HG02623 (cell line): Measurements from ENCODE around the gene QSOX2.

Experiments
- ATAC-seq: cut with Tn5 transposase; IDR thresholded peaks from one replicate; pipeline ENCODE4 v1.9.1; 2021; ENCODE audit warnings: moderate library complexity; ENCODE audit not compliant: unreplicated experiment

QSOX2 gene

GRCh38 chr9:136178061-136178772, 67.4 kb downstream of the QSOX2 start:
- ATAC-seq: no peak

GRCh38 chr9:136177224-136177623, 68.4 kb downstream of the QSOX2 start:
- no peak for ATAC-seq

GRCh38 chr9:136175616-136176197, 69.9 kb downstream of the QSOX2 start:
- no peak for ATAC-seq

- no peak for ATAC-seq
Observed at GRCh38 chr9:136174779-136175615, 70.6 kb downstream of the QSOX2 start.

GRCh38 chr9:136173648-136174290, 71.8 kb downstream of the QSOX2 start:
- ATAC-seq: no peak

- no peak for ATAC-seq
Observed at GRCh38 chr9:136172412-136173079, 73.1 kb downstream of the QSOX2 start.

- ATAC-seq: no peak
Observed at GRCh38 chr9:136171801-136172411, 73.7 kb downstream of the QSOX2 start.

- no peak for ATAC-seq
Observed at GRCh38 chr9:136171009-136171800, 74.4 kb downstream of the QSOX2 start.

DNA sequence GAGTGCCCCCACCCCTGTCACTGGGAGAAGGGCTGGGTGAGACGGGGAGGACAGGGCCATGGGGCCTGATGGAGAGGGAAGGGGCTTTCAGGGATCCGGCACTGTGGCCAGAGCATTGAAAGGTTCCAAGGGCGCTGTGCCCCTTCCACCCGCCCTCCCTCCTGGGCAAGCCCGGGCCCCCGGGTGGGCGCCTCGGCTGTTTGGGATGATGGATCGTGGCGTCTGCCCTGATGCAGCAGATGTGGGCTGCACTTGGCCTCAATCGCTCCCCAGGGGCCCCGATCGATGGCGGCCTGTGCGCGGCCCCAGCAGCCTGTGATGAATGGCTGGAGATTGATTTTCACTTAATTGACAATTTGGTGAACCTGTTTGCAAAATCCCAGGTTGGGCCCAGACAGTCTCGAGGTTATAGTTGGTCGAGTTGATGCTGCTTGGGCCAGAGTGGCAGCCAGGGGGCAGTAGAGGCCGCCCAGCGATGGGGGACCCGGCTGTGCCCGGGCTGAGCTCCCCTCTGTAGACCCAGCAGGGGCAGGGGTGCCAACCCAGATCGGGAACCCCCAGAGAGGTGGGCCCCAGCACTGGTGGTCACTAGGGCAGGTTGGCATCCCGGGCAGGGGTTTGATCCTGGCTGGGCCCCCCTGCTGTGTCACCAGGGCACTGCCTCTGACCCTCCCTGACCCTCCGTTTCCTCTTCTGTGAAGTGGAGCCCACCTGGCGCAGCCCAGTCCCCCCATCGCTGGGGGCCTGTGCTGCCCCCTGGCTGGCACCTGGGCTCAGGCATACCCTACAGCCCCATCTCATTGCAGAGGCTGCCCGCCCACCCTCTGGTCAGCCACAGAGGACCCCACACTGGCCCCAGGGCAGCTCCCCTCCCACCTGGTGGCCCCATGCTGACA, 75.4 kb downstream of the QSOX2 start:
- ATAC-seq: no peak

- no peak for ATAC-seq
Observed at GRCh38 chr9:136169495-136169894, 76.1 kb downstream of the QSOX2 start.

GRCh38 chr9:136163248-136163850, 82.3 kb downstream of the QSOX2 start:
- ATAC-seq: no peak

- no peak for ATAC-seq
Observed at GRCh38 chr9:136160995-136161610, 84.5 kb downstream of the QSOX2 start.

GRCh38 chr9:136160381-136160841, 85.2 kb downstream of the QSOX2 start:
- ATAC-seq: no peak

- no peak for ATAC-seq
Observed at GRCh38 chr9:136159851-136160250, 85.8 kb downstream of the QSOX2 start.

- no peak for ATAC-seq
Observed at GRCh38 chr9:136157477-136158265, 87.9 kb downstream of the QSOX2 start.
